Hepatic stellate cell (primary cell): ENCODE measurements around the gene CR1L.
"Not testable (repeated sequence)": the region's sequence is repeated elsewhere in the genome, so short reads cannot be mapped to it uniquely, and the experiment has no call there.

Experiments used
- DNase-seq: peaks from one replicate; pipeline ENCODE4 v3.0.0; 2011; ENCODE audit warnings: low spot score

CR1L gene

GRCh38 chr1:207646171-207646570 is 1.2 kb downstream of the CR1L start:
- DNase-seq, result no peak

GRCh38 chr1:207646944-207647579 is 2.1 kb downstream of the CR1L start:
- no peak for DNase-seq

DNA sequence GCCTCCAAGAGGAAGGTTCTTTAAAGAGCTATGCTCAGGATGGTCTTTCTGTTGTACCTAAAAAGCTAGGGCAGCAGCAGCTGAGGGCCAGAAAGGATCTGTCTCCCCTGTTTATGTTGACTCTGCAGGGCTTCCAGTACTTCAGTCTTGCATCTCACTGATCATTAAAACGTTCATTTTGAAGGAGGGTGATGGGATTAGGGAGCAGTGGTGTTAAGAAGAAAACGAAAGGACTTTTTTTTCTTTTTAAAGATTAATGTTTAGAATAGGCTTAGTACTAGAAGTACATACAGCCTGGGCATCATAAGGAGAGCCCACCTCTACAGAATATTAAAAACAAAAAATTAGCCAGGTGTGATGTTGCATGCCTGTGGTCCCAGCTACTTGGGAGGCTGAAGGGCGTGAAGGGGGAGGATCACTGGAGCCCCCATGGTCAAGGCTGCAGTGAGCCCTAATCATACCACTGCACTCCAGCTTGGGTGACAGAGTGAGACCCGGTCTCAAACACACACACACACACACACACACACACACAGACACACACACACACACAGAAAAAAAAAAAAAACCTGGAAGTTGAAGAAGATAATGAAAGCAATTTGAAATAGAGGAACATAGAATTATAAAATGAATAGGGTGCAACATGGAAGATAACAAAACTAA is 2.9 kb downstream of the CR1L start:
- DNase-seq, result no peak

DNA sequence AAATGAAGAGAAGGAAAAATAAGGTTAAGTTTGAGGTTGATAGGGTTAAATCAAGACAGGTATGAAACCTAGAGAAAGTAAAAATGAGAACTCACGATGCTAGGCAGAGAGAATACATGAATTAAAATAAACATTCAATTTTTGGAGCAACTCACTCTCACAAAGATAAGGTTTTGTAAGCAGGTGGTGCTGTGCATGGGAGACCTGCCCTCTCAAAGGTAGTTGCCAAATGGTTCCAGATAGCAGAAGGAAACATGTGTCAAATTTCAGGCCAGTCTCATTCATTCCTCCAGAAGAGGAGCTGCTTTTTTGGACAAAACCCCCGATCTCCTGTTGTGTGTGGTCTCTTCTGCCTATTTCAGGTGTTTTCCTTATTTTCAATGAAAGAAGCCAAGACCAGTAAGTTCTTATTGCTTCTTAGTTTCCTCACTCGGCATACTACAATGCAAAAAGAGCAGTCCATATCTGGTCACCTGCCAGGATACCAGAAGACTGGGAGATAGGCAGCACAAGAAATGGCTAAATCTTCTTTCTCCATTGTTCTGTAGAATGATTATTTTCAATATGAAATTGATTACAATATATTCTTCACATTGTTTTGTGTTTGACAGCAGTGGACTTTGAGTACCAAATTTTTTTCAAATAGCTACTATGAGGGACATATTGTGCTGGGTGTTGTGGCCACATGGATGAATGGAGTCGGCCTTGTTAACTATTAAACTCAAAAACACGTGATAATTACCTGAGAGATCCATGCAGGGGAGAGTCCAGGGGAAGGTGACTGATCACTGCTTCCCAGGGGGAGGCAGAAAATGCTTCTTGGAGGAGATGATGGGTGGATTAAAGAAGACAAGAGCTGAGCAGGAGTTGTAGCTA is 3.6 kb downstream of the CR1L start:
- no peak for DNase-seq

- no peak for DNase-seq
These were observed 4.3 kb downstream of the CR1L start for GRCh38 chr1:207649210-207649753.

- no peak for DNase-seq
These were observed 5.1 kb downstream of the CR1L start for GRCh38 chr1:207649865-207650580.

DNA sequence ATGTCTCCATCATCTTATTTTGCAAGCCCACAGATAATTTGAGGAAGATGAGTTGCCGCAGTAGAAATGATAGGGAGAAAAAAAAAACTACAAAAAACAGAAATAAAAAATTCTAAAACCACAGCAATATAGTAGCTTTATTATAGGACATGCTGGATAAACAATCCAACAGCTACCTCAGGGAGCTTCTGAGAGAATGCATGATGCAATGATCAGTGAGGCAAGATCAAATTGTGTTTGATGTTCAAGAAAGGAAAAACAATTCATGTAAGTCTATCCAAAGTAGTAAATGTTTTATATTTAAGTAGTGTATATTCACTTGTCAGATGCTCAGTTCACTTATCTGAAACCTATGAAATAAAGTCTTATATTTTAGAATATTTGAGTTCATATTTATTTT is 6.7 kb downstream of the CR1L start:
- no peak for DNase-seq

DNA sequence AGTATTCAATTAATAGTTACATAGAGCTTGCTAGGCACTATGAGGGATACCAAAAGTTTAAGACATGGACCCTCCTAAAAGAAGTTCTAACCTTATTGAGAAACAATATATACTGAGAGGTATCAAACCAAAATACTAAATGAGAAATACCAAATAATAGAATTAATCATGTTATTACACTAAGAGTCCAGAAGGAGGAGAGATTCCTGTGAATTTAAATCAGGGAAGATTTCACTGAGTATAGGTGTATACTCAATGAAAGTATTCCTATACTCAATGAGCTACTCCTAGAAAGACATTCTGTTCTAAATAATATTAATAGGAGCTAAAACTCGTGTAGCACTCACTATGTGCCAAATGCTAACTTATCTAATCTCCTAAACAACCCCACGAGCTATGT is 9.4 kb downstream of the CR1L start:
- DNase-seq, result peak; percentile 10

GRCh38 chr1:207658408-207658807 is 13.5 kb downstream of the CR1L start:
- DNase-seq, result no peak

DNA sequence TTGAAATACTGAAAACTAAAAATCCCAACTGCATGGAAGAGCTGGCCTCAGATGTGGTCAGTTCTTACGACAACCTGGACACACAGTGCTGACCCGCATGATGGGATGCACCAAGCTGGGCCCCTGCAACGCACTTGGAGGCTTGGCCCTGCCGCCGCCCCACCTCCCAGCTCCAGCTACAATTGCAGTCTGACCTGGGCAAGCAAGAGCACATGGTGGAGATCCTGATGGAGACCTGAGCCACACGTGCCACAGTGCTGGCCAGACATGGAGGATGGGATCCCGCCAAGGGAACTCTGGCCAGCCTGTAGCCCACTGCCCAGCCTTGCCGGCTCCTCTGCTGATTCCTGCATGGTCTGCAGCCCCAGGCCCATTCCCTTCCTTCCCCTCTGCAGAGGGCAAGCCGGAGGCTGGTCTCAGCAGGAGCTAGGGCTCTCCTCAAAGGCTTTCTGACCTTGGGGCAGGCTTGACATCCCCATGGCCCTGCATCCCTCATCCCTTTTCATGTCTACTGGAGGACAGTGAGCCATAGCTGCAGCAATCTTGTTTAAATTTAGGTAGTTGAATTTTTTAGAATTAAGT is 14.1 kb downstream of the CR1L start:
- no peak for DNase-seq

DNA sequence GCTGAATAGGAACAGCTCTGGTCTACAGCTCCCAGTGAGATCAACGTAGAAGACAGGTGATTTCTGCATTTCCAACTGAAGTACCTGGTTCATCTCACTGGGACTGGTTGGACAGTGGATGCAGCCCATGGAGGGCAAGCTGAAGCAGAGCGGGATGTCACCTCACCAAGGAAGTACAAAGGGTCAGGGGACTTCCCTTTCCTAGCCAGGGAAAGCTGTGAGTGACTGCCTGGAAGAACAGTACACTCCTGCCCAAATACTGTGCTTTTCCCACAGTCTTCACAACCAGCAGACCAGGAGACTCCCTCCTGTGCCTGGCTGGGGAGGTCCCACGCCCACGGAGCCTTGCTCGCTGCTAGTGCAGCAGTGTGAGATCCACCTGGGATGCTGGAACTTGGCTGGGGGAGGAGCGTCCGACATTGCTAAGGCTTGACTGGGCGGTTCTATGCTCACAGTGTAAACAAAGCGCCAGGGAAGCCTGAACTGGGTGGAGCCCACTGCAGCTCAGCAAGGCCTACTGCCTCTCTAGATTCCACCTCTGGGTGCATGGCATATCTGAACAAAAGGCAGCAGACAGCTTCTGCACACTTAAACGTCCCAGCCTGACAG is 14.7 kb downstream of the CR1L start:
- no peak for DNase-seq

- not testable (repeated sequence) for DNase-seq
These were observed 16.5 kb downstream of the CR1L start for GRCh38 chr1:207661420-207661819.

DNA sequence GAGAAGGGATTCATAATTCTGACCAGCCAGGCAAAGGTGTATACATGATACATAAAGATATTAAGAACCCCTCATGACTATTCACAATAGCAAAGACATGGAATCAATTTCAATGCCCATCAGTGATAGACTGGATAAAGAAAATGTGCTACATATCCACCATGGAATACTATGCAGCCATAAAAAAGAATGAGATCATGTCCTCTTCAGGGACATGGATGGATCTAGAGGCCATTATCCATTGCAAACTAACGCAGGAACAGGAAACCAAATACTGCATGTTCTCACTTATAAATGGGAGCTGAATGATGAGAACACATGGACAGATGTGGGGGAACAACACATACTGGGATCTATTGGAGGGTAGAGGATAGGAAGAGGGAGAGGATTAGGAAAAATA is 21.4 kb downstream of the CR1L start:
- no peak for DNase-seq

DNA sequence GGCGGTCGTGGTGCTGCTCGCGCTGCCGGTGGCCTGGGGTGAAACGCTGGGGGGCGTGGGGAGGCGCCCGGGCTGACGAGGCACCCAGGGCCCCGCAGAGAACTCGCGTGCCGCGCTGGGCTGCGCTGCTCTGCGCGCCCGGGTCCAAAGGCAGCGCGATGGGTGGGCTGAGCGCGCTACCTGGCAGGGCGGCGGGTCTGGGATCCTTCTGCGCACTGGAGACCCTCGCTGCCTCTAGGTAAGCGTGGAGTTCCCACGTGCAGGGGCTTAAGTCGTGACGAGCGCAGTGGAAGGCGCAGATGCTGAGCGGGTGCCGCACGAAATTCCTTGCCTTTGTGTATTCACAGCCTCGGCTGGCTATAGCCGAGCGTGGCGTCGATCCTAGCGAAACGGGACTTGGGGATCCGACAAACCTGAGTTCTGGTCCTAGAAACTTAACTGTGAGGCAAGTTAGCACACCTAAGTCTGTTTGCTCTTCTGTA is 24.6 kb downstream of the CR1L start:
- no peak for DNase-seq

GRCh38 chr1:207670192-207670591 is 25.3 kb downstream of the CR1L start:
- DNase-seq, result no peak

DNA sequence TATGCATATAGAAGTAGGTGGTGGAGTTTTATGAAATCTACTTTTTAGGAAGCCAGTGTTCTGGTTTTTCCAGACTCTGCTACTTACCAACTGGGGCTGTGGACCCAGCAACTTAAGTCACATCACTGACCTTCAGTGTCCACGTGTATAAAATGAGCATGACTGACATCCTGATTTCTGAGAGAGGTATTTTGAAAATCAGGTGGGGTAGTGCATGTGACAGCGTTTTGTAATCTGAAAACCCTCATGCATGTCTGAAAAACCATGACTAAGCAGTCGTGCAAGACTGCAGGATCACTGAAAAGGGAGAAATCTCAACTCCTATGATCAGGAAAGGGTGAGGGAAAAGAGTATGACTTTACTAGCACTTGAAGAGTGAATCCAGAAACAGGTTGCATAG is 26.1 kb downstream of the CR1L start:
- no peak for DNase-seq

- DNase-seq, result peak; percentile 34
These were observed 27.7 kb downstream of the CR1L start for GRCh38 chr1:207672522-207673130.

GRCh38 chr1:207673399-207673798 is 28.5 kb downstream of the CR1L start:
- no peak for DNase-seq

GRCh38 chr1:207676153-207676552 is 31.2 kb downstream of the CR1L start:
- DNase-seq, result no peak

GRCh38 chr1:207680590-207681388 is 35.9 kb downstream of the CR1L start:
- peak; percentile 21 for DNase-seq
